HG02943 (cell line): ENCODE measurements around the gene PHOX2B.
"Not testable (repeated sequence)": the region's sequence is repeated elsewhere in the genome, so short reads cannot be mapped to it uniquely, and the experiment has no call there.

ENCODE experiments used
- ATAC-seq: cut with Tn5 transposase; IDR thresholded peaks from one replicate; pipeline ENCODE4 v1.9.1; 2021; ENCODE audit warnings: mild to moderate bottlenecking, low read depth, moderate library complexity; ENCODE audit not compliant: unreplicated experiment

PHOX2B gene

GRCh38 chr4:41714364-41715000 is 34.0 kb downstream of the PHOX2B start:
- ATAC-seq = no peak

GRCh38 chr4:41713768-41714167 is 34.8 kb downstream of the PHOX2B start:
- no peak for ATAC-seq

- no peak for ATAC-seq
Observed at GRCh38 chr4:41712425-41712824, 36.1 kb downstream of the PHOX2B start.

GRCh38 chr4:41711654-41712053 is 36.9 kb downstream of the PHOX2B start:
- ATAC-seq = not testable (repeated sequence)

- ATAC-seq = no peak
Observed at GRCh38 chr4:41709844-41710481, 38.6 kb downstream of the PHOX2B start.

- no peak for ATAC-seq
Observed at GRCh38 chr4:41703785-41704184, 44.7 kb downstream of the PHOX2B start.

GRCh38 chr4:41702770-41703169 is 45.8 kb downstream of the PHOX2B start:
- no peak for ATAC-seq

GRCh38 chr4:41701983-41702382 is 46.5 kb downstream of the PHOX2B start:
- ATAC-seq = no peak

- ATAC-seq = no peak
Observed at GRCh38 chr4:41696763-41697162, 51.8 kb downstream of the PHOX2B start.

- ATAC-seq = no peak
Observed at GRCh38 chr4:41696131-41696530, 52.4 kb downstream of the PHOX2B start.
